Activated naive CD4-positive, alpha-beta T cell treated with anti-CD3 and anti-CD28 coated beads, Interleukin-2, amount 10 ng/mL, durations not matched to agents 7 days and 5 days (primary cell): ENCODE data around the gene ARFGEF2.
"Not testable (repeated sequence)": the region's sequence is repeated elsewhere in the genome, so short reads cannot be mapped to it uniquely, and the experiment has no call there.

Experiments
- CTCF ChIA-PET: fragments of 350-600 bp; sonication (Branson Sonifier 250); formaldehyde crosslinking; loops from one replicate; lab custom pipeline; 2021; ENCODE audit warnings: antibody characterized with exemption; lab: Charles Lee
- DNase-seq: peaks from one replicate; pipeline ENCODE4 v3.0.0-alpha.2; 2020
- H3K27ac Mint-ChIP-seq: one replicate; pipeline ENCODE4 v1.8.0; 2021; ENCODE audit warnings: mild to moderate bottlenecking, moderate library complexity, mixed read lengths
- H3K27me3 Mint-ChIP-seq: one replicate; pipeline ENCODE4 v1.8.0; 2021; ENCODE audit warnings: mild to moderate bottlenecking, mixed read lengths
- H3K36me3 Mint-ChIP-seq: one replicate; pipeline ENCODE4 v1.8.0; 2021; ENCODE audit warnings: mixed read lengths
- H3K4me1 Mint-ChIP-seq: one replicate; pipeline ENCODE4 v1.8.0; 2021; ENCODE audit warnings: mixed read lengths
- H3K4me3 Mint-ChIP-seq: one replicate; pipeline ENCODE4 v1.8.0; 2021; ENCODE audit warnings: mild to moderate bottlenecking, moderate library complexity, mixed read lengths
- H3K9me3 Mint-ChIP-seq: one replicate; pipeline ENCODE4 v1.8.0; 2021; ENCODE audit warnings: mixed read lengths

ARFGEF2 gene

DNA sequence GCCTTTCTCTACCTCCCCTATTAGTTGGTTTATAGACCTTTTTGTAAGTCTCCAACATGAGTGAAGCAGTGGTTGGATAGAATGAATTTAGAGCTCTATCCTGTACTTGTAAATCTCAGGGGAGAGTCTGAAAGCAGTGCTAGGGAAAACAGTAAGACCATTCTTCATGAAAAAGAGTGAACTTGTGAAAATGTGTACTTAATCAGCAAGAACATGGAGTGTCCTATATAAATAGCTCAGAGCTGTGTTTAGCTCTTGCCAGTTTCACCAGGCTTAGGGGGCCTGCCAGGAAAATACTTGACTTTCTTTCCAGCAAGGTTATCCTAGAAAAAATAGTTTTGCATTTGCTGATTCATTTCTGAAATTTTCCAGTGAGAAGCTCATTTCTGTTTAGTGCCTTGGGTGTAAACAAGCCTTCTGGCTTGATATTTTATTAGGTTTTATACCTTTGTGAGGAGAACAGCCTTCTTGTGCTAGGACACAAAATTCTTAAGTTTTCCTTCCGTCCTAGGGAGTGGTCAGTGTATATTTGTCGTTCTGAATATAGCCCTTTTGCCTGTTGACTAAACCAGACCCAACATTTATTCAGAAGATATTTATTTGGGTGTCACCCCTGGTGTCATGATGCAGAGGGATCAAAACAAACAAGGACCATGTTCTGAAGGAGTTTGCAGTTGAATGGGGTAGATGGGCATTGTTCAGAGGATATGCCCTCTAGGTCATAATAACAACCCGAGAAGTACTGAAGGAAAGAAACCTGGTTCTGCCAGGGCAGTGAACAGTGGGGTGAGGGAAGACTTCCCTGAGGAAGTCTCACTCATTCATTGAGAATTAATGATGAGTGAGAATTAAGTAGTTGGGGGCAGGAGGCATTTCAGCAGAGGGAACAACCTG, 7.6 kb downstream of the ARFGEF2 start:
- H3K4me3 Mint-ChIP-seq: no peak overlapping the region

DNA sequence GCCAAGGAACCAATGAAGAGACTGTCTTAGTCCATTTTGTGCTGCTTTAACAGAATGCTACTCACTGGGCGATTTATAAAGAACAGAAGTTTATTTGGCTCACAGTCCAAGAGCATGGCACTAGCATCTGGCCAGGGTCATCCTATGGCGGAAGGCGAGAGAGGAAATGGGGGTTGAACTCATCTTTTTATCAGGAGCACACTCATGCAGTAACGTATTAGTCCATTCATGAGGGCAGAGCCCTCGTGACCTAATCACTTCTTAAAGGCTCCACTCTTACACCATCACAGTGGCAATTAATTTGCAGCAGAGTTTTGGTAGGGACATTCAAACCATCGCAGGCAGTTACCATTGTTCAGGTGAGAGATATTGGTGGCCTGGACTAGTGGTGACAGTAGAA, 8.5 kb downstream of the ARFGEF2 start:
- no peak overlapping the region for H3K4me3 Mint-ChIP-seq
- H3K9me3 Mint-ChIP-seq: no peaks in the 10 kb centered on the region
- no peaks in the 10 kb centered on the region for H3K27me3 Mint-ChIP-seq
- H3K27ac Mint-ChIP-seq: no peak overlapping the region
- H3K36me3 Mint-ChIP-seq: peaks cover 7% of the 10 kb centered on the region
- DNase-seq: no peak
- H3K4me1 Mint-ChIP-seq: peaks cover 12% of the 10 kb centered on the region
- CTCF ChIA-PET: no interaction called here

More for the DNA sequence above, 7.6 kb downstream of the ARFGEF2 start:
- Mint-ChIP-seq H3K9me3 (no peaks in the 10 kb centered on the region), H3K27ac (no peak overlapping the region), H3K27me3 (no peaks in the 10 kb centered on the region), H3K4me1 (peaks cover 8% of the 10 kb centered on the region), H3K36me3 (peaks cover 4% of the 10 kb centered on the region)
- DNase-seq: no peak
- CTCF ChIA-PET: no interaction called here

DNA sequence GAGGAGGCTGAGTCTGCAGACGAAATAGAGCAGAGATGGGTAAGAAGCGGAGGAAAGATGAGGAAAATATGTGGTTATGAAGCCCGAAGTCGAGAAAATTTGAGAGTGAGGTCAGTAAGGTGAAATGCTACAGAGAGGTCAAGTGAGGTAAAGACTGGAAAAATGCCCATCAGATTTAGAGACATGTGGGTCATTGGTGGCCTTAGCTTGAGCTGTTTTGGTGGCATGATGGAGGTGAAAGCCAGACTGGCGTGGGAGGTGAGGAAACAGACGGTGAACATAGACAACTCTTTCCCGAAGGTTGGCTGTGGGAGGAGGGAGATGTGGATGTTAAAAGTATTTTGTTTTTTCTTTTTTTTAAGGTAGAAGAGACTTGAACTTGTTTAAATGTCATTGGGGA, 9.4 kb downstream of the ARFGEF2 start:
- Mint-ChIP-seq H3K36me3 (peaks cover 7% of the 10 kb centered on the region), H3K27ac (no peak overlapping the region), H3K27me3 (no peaks in the 10 kb centered on the region), H3K4me1 (peaks cover 12% of the 10 kb centered on the region), H3K4me3 (no peak overlapping the region), H3K9me3 (no peaks in the 10 kb centered on the region)
- no peak for DNase-seq
- CTCF ChIA-PET: no interaction called here

DNA sequence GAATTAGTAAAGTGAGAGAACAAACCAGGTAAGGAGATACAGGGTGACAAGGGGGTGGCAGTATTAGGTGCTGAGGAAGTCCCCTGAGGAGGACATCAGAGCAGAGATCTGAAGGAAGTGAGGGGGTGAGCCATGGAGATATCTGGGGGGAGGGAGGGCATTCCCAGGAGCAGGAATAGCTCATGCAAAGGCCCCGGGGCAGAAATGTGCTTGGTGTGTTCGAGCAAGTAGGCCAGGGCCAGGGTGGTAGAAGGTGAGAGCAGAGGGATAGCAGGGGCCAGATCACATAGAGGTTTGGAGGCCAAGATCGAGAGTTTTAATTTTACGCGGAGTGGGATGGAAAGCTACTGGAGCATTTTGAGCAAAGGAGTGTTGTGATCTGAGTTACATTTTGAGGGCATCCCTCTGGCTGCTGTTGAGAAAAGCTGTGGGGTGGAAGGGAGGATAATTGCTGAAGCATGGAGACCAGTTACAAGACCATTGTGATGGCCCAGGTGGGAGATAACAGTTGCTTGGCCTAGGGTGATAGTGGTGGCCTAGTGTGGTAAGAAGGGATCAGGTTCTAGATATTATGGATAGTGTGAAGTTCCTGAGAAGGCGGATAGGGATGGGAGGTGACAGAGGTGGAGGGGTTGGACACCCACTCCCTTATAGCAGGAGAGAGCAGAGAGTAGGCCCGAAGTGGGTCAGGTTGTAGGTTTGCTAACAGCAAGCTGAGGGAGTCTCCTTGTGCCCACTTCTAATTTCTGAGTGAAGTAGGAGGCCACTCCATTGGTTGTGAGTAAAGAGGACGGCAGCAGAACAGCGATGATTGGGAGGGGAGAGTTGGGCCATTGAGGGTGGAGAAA, 10.2 kb downstream of the ARFGEF2 start:
- H3K27me3 Mint-ChIP-seq: no peaks in the 10 kb centered on the region
- no peaks in the 10 kb centered on the region for H3K9me3 Mint-ChIP-seq
- CTCF ChIA-PET: no interaction called here
- no peak overlapping the region for H3K4me3 Mint-ChIP-seq
- peaks cover 5% of the 10 kb centered on the region for H3K36me3 Mint-ChIP-seq
- H3K27ac Mint-ChIP-seq: no peak overlapping the region
- no peak for DNase-seq
- peaks cover 9% of the 10 kb centered on the region for H3K4me1 Mint-ChIP-seq

DNA sequence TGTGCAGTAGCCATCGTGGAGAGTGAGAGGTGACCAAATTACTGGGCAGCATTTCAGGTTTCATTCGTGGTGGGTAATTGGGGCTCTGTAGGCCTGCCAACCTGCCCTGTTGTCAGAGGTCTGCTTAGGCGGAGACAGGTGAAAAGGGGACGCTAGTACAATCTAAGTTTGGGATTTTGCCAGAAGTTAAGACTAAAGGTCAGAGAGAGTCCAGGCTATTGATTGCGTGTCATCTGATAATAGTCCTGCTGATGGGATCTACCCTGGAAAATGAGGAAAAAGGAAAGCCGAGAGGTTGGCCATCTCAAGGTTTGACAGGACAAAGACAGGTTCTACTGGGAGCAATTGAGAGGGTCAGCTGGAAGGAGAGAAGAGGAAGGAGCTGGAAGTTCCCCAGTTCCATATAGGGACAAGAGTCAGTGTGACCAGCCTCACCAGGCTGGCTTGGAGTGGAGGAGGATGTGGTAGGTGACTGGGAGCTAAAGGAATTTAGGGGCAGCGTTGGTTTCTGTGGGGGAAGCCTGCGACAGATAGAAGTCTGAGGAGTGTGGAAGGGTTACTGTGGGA, 10.9 kb downstream of the ARFGEF2 start:
- Mint-ChIP-seq H3K4me3 (no peak overlapping the region), H3K9me3 (no peaks in the 10 kb centered on the region), H3K27me3 (no peaks in the 10 kb centered on the region), H3K36me3 (peaks cover 3% of the 10 kb centered on the region), H3K27ac (no peak overlapping the region), H3K4me1 (peaks cover 10% of the 10 kb centered on the region)
- CTCF ChIA-PET: no interaction called here
- no peak for DNase-seq

DNA sequence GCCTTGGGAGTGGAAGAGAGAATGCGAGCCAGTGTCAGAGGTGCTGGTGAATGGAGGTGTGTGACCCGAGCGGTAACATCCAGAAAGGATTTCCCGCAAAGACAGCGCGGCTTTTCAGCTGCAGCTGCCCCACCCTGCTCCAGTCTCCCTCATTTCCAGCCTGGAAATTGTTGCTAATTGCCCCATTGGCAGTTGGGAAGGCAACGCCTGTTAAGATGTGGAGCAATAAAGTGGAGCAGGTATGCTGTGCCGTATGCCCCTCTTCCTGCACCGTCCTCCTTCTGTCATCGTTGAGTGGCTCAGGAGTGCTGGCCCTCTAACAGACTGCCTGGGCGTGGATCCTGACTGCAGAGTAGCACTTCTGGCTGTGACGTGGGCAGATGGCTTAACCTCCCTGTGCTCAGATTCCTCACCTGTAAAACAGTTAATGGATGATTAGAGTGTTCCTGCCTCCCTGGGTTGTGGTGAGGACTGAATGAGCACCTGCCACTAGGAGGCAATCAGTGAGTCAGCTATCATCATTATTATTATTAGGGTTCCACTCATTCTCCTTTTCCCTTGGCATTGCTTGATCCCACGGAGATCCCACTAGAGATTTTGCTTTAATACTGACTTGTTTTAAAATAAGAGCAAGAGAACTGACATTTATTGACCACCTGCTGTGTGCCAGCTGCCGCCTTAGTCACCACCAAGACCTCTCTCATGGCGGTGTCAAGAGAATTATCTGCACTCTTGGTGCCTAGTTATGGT, 11.7 kb downstream of the ARFGEF2 start:
- Mint-ChIP-seq H3K9me3 (no peaks in the 10 kb centered on the region), H3K4me3 (no peak overlapping the region), H3K27me3 (no peaks in the 10 kb centered on the region), H3K36me3 (peaks cover 3% of the 10 kb centered on the region), H3K27ac (no peak overlapping the region), H3K4me1 (peaks cover 10% of the 10 kb centered on the region)
- no peak for DNase-seq
- CTCF ChIA-PET: no interaction called here

DNA sequence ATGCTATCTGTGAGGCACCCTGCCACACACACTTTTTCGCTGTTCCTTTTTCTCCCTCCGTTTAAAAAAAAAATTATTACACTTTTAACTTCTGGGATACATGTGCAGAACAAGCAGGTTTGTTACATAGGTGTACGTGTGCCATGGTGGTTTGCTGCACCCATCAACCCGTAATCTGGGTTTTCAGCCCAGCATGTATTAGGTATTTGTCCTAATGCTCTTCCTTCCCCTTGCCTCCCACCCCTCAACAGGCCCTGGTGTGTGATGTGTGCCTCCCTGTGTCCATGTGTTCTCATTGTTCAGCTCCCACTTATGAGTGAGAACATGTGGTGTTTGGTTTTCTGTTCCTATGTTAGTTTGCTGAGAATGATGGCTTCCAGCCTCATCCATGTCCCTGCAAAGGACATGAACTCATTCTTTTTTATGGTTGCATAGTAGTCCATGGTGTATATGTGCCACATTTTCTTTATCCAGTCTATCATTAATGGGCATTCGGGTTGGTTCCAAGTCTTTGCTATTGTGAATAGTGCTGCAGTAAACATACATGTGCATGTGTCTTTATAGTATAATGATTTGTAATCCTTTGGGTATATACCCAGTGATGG, 12.9 kb downstream of the ARFGEF2 start:
- peaks cover 17% of the 10 kb centered on the region for H3K4me1 Mint-ChIP-seq
- CTCF ChIA-PET, H3K4me3 Mint-ChIP-seq, H3K27me3 Mint-ChIP-seq, H3K27ac Mint-ChIP-seq, H3K36me3 Mint-ChIP-seq, H3K9me3 Mint-ChIP-seq, DNase-seq: not testable (repeated sequence)

DNA sequence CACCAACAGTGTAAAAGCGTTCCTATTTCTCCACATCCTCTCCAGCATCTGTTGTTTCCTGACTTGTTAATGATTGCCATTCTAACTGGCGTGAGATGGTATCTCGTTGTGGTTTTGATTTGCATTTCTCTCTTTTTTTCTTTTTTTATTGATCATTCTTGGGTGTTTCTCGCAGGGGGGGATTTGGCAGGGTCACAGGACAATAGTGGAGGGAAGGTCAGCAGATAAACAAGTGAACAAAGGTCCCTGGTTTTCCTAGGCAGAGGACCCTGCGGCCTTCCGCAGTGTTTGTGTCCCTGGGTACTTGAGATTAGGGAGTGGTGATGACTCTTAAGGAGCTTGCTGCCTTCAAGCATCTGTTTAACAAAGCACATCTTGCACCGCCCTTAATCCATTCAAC, 13.5 kb downstream of the ARFGEF2 start:
- H3K36me3 Mint-ChIP-seq, H3K27me3 Mint-ChIP-seq, DNase-seq, H3K27ac Mint-ChIP-seq, H3K9me3 Mint-ChIP-seq, CTCF ChIA-PET, H3K4me3 Mint-ChIP-seq: not testable (repeated sequence)
- peaks cover 23% of the 10 kb centered on the region for H3K4me1 Mint-ChIP-seq

DNA sequence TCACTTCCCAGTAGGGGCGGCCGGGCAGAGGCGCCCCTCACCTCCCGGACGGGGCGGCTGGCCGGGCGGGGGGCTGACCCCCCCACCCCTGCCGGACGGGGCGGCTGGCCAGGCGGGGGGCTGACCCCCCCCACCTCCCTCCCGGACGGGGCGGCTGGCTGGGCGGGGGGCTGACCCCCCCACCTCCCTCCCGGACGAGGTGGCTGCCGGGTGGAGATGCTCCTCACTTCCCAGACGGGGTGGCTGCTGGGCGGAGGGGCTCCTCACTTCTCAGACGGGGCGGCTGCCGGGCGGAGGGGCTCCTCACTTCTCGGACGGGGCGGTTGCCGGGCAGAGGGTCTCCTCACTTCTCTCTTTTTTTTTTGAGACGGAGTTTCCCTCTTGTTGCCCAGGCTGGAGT, 14.7 kb downstream of the ARFGEF2 start:
- H3K36me3 Mint-ChIP-seq, H3K27ac Mint-ChIP-seq, CTCF ChIA-PET: not testable (repeated sequence)

DNA sequence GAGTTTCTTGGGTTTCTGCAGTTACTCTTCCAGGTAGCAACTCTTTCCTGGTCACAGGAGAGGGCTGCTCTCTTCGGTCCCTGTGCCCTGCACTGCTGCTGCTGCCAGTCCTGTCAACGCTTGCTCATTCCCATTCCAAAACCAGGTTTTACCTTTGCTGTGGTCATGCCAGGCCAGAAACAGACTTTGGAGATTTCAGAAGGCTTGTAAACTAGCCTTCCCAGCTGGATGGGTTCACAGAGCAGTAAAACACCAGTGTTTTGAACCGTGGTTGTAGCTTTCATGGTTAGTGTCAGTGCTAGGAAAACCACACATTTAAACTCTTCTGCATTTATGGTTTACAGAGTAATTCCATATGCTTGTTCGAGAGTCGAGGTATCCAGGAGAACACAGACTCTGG, 16.2 kb downstream of the ARFGEF2 start:
- no peaks in the 10 kb centered on the region for H3K27me3 Mint-ChIP-seq
- H3K4me1 Mint-ChIP-seq: peaks cover 23% of the 10 kb centered on the region
- H3K27ac Mint-ChIP-seq: no peak overlapping the region
- no peak for DNase-seq
- peaks cover 6% of the 10 kb centered on the region for H3K36me3 Mint-ChIP-seq
- H3K9me3 Mint-ChIP-seq: no peaks in the 10 kb centered on the region
- CTCF ChIA-PET: no interaction called here
- H3K4me3 Mint-ChIP-seq: no peak overlapping the region

More for the DNA sequence above, 14.7 kb downstream of the ARFGEF2 start:
- not testable (repeated sequence) for DNase-seq, H3K4me3 Mint-ChIP-seq, H3K27me3 Mint-ChIP-seq, H3K9me3 Mint-ChIP-seq
- peaks cover 23% of the 10 kb centered on the region for H3K4me1 Mint-ChIP-seq

DNA sequence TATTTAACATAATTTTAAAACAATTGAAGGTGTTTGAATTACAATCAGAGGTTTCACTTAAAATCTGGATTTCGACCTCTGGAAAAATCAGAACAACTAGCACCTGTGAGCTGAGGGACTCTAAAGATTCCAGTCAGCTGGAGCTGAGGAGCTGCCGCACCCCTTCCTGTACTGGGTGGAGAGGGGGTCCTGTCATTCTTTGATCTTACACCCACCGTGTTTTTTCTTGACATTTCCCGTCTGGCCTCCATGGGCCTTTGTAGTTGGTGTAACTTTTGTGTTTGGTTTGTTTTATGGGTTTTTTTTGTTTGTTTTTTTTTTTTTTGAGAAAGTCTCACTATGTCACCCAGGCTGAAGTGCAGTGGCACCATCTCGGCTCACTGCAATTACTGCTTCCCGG, 17.2 kb downstream of the ARFGEF2 start:
- no peaks in the 10 kb centered on the region for H3K9me3 Mint-ChIP-seq
- no peak overlapping the region for H3K4me3 Mint-ChIP-seq
- no peaks in the 10 kb centered on the region for H3K27me3 Mint-ChIP-seq
- peaks cover 23% of the 10 kb centered on the region for H3K4me1 Mint-ChIP-seq
- no peak overlapping the region for H3K27ac Mint-ChIP-seq
- H3K36me3 Mint-ChIP-seq: peaks cover 6% of the 10 kb centered on the region
- no peak for DNase-seq
- CTCF ChIA-PET: no interaction called here

DNA sequence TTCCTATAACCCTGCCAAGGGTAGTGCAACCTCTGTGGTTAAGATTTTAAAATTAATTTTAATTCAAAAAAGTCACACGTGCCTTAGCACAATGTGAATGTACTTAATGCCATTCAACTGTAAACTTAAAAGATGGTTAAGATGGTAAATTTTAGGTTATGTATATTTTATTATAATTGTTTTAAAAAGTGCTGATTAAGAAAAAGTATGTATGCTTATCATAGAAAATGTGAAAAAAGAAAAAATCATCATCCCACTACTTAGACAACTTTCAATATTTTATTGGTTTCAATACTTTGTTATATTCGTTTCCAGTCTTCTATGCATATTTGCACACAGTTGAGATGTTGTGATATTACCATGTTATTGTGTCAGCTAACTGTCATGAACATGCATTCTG, 18.7 kb downstream of the ARFGEF2 start:
- Mint-ChIP-seq H3K36me3 (peaks cover 12% of the 10 kb centered on the region), H3K4me1 (peaks cover 14% of the 10 kb centered on the region), H3K27ac (no peak overlapping the region), H3K9me3 (no peaks in the 10 kb centered on the region), H3K27me3 (no peaks in the 10 kb centered on the region), H3K4me3 (no peak overlapping the region)
- DNase-seq: no peak
- CTCF ChIA-PET: no interaction called here

DNA sequence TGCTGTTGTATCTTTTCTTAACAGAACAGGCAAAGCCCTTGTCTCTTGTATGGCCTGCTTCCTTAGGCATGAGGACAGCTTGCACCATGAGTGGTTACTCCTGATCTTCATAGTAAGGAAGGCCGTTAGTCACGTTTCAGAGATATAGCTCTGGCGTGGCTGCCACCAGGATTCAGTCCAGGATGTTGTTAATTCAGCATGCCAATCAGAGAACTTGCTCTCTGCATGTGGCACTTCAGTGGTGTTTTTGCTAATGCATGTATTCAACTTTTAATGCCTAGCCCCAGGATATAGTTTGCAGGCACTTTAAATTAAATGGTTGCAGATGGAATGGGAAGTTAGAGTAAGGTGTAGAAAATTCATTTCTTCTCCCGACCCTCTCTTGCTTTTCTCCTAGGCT, 20.0 kb downstream of the ARFGEF2 start:
- H3K9me3 Mint-ChIP-seq: no peaks in the 10 kb centered on the region

DNA sequence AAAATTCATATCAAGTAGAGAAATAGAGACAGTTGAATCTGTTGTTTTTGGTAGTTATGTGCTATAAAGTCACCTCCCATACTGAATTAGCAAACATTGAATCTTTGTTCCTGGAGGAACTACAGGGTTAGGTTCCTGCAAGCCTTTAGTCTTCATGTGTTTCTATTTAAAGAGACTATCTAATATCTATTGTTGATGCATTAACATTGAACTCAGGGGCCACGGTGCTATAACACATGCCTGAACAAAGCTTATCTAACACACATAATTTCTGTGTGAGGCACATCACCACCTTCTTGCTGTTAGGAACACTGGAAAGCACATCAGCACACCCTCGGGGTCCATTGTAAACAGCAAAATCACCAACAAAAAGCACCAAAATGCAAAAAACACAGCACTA, 21.2 kb downstream of the ARFGEF2 start:
- Mint-ChIP-seq H3K27me3 (no peaks in the 10 kb centered on the region), H3K4me1 (peaks cover 12% of the 10 kb centered on the region), H3K36me3 (peaks cover 12% of the 10 kb centered on the region), H3K9me3 (no peaks in the 10 kb centered on the region), H3K4me3 (no peak overlapping the region), H3K27ac (no peak overlapping the region)
- no peak for DNase-seq
- CTCF ChIA-PET: no interaction called here

More for the DNA sequence above, 20.0 kb downstream of the ARFGEF2 start:
- H3K4me1 Mint-ChIP-seq: peaks cover 14% of the 10 kb centered on the region
- H3K36me3 Mint-ChIP-seq: peaks cover 12% of the 10 kb centered on the region
- no peak overlapping the region for H3K27ac Mint-ChIP-seq
- no peaks in the 10 kb centered on the region for H3K27me3 Mint-ChIP-seq
- DNase-seq: no peak
- no peak overlapping the region for H3K4me3 Mint-ChIP-seq
- CTCF ChIA-PET: no interaction called here
